B cell (primary cell): ENCODE data around the gene CCDC34. TPM values are rescaled to one million over a fixed set of nuclear protein-coding genes. Genes with fewer than 3 reads are reported as not detected.

Source experiments
- ATAC-seq: fragments of 200-7000 bp; cut with Tn5 transposase; one replicate; pipeline ENCODE4 v1.10.0; 2021; ENCODE audit warnings: low read depth, mild to moderate bottlenecking, moderate number of reproducible peaks, moderate library complexity
- CTCF ChIA-PET: fragments of 350-600 bp; sonication (Branson Sonifier 250); formaldehyde crosslinking; loops from one replicate; lab custom pipeline; 2021; ENCODE audit warnings: antibody characterized with exemption, inconsistent platforms; lab: Charles Lee
- POLR2A ChIA-PET: fragments of 350-600 bp; sonication (Branson Sonifier 250); formaldehyde crosslinking; loops from one replicate; lab custom pipeline; 2021; ENCODE audit warnings: antibody characterized with exemption; lab: Charles Lee
- DNase-seq: peaks from one replicate; pipeline ENCODE4 v3.0.0; 2013
- H2AFZ ChIP-seq: 2 replicates; pipeline ENCODE4 v1.6.1; 2012; ENCODE audit warnings: mild to moderate bottlenecking, low read depth, low read length; ENCODE audit not compliant: insufficient read depth, poor library complexity, severe bottlenecking
- H3K27ac ChIP-seq, 2 donors: 1 replicate in 1 of 2; 2 replicates in 1 of 2; pipeline ENCODE4 v1.5.1; 2012 to 2013; ENCODE audit warnings: low read length in 2 of 2, mild to moderate bottlenecking in 2 of 2, moderate library complexity in 1 of 2
- H3K27me3 ChIP-seq, 4 experiments: fragments of 200-600 bp in 1 of 4; sonication (generic) in 1 of 4; replicated peaks in 1 of 4; 1 replicate in 2 of 4; 2 replicates in 2 of 4; pipeline versions ENCODE4 v1.6.1 to v1.7.0; 2013 to 2016; ENCODE audit warnings: low read length in 3 of 4, mild to moderate bottlenecking in 2 of 4, mixed read lengths in 1 of 4, moderate library complexity in 1 of 4; ENCODE audit not compliant: insufficient read depth in 4 of 4, control insufficient read depth in 3 of 4; ENCODE audit errors: control extremely low read depth in 1 of 4
- H3K36me3 ChIP-seq, 2 experiments: replicated peaks in 1 of 2; 1 replicate in 1 of 2; 2 replicates in 1 of 2; pipeline versions ENCODE4 v1.6.1 to v1.7.1; 2013; ENCODE audit warnings: low read length in 1 of 2; ENCODE audit not compliant: insufficient read depth in 2 of 2, control insufficient read depth in 1 of 2; ENCODE audit errors: control extremely low read depth in 1 of 2, extremely low read depth in 1 of 2
- H3K4me1 ChIP-seq, 2 donors: fragments of 200-600 bp in 1 of 2; sonication (generic) in 1 of 2; 1 replicate in 1 of 2; 2 replicates in 1 of 2; pipeline versions ENCODE4 v1.5.1 to v1.6.1; 2013 to 2017; ENCODE audit warnings: low read length in 2 of 2; ENCODE audit not compliant: control insufficient read depth in 2 of 2, insufficient read depth in 2 of 2
- H3K4me2 ChIP-seq: replicated peaks from 2 replicates; pipeline ENCODE3; 2012; ENCODE audit warnings: mild to moderate bottlenecking, low read depth, low read length; ENCODE audit not compliant: poor library complexity, severe bottlenecking
- H3K4me3 ChIP-seq, 5 experiments: fragments of 200-600 bp in 1 of 5; sonication (generic) in 1 of 5; 1 replicate in 3 of 5; 2 replicates in 2 of 5; pipeline versions ENCODE4 v1.5.1 to v1.7.0; 2011 to 2016; ENCODE audit warnings: low read length in 4 of 5, mild to moderate bottlenecking in 4 of 5, low read depth in 2 of 5, control low read depth in 1 of 5, moderate library complexity in 1 of 5; ENCODE audit not compliant: insufficient read depth in 1 of 5; ENCODE audit errors: control extremely low read depth in 1 of 5, extremely low read depth in 1 of 5
- H3K79me2 ChIP-seq: fragments of 200-600 bp; sonication (generic); one replicate; pipeline ENCODE4 v1.6.0; 2016; ENCODE audit warnings: low read length; ENCODE audit not compliant: control insufficient read depth, insufficient read depth
- H3K9ac ChIP-seq: fragments of 200-600 bp; sonication (generic); 2 replicates; pipeline ENCODE4 v1.6.1; 2017; ENCODE audit warnings: mild to moderate bottlenecking, low read length, moderate library complexity
- H3K9me3 ChIP-seq, 3 donors: one replicate each; pipeline versions ENCODE4 v1.6.1 to v1.7.1; 2013; ENCODE audit warnings: low read length in 2 of 3; ENCODE audit not compliant: control insufficient read depth in 2 of 3, insufficient read depth in 1 of 3; ENCODE audit errors: control extremely low read depth in 1 of 3
- H4K20me1 ChIP-seq: 2 replicates; pipeline ENCODE4 v1.6.0; 2012; ENCODE audit warnings: mild to moderate bottlenecking, low read length; ENCODE audit not compliant: insufficient read depth, control insufficient read depth, poor library complexity, severe bottlenecking
- H3K27ac Mint-ChIP-seq: one replicate; pipeline ENCODE4 v1.8.0; 2021; ENCODE audit warnings: mixed read lengths
- H3K27me3 Mint-ChIP-seq: one replicate; pipeline ENCODE4 v1.8.0; 2021; ENCODE audit warnings: mixed read lengths
- H3K4me1 Mint-ChIP-seq: one replicate; pipeline ENCODE4 v1.8.0; 2021; ENCODE audit warnings: mixed read lengths
- H3K4me3 Mint-ChIP-seq: one replicate; pipeline ENCODE4 v1.8.0; 2021; ENCODE audit warnings: mixed read lengths
- H3K9me3 Mint-ChIP-seq: one replicate; pipeline ENCODE4 v1.8.0; 2022; ENCODE audit warnings: mixed read lengths; ENCODE audit not compliant: insufficient read depth
- EZH2 ChIP-seq: IDR thresholded peaks from 2 replicates; pipeline ENCODE4 v1.6.1; 2012; ENCODE audit warnings: borderline replicate concordance, low read depth, mild to moderate bottlenecking, moderate library complexity, low read length; ENCODE audit not compliant: insufficient read depth, poor library complexity, severe bottlenecking
- WGBS: methylation state at CpG from one replicate; pipeline ENCODE4 v1.1.5; 2013; ENCODE audit warnings: missing lambda C conversion rate; ENCODE audit not compliant: insufficient coverage; 5-methylcytosine and 5-hydroxymethylcytosine counted together
- intact Hi-C: fragments of 100-400 bp; cut with micrococcal nuclease; formaldehyde crosslinking; loops from one replicate; pipeline ENCODE4 v1.10.0; 2022
- polyA plus RNA-seq: library from polyadenylated mRNA; depleted of rRNA; stranded (reverse); fragments of >200 nt; gene quantifications from 2 replicates; pipeline ENCODE4 v1.2.3, GENCODE V29; 2012
- total RNA-seq, 2 donors: library from RNA; stranded (reverse); fragments of 120-200 nt in 1 of 2; gene quantifications; 1 replicate in 1 of 2; 2 replicates in 1 of 2; pipeline versions ENCODE4 v1.2.3 to v1.2.4, GENCODE V29; 2013 to 2022
- TF ChIP-seq, protein P1 (sequence below): fragments of 200-600 bp; IDR thresholded peaks from one replicate; pipeline ENCODE4 v1.8.0; 2022; ENCODE audit warnings: antibody characterized with exemption, mild to moderate bottlenecking

CCDC34 gene
- total and polyA plus RNA-seq, 2 donors (not counting 1 experiment from before 2014, with no cell fraction given) = 0.94 to 4.1 TPM

DNA sequence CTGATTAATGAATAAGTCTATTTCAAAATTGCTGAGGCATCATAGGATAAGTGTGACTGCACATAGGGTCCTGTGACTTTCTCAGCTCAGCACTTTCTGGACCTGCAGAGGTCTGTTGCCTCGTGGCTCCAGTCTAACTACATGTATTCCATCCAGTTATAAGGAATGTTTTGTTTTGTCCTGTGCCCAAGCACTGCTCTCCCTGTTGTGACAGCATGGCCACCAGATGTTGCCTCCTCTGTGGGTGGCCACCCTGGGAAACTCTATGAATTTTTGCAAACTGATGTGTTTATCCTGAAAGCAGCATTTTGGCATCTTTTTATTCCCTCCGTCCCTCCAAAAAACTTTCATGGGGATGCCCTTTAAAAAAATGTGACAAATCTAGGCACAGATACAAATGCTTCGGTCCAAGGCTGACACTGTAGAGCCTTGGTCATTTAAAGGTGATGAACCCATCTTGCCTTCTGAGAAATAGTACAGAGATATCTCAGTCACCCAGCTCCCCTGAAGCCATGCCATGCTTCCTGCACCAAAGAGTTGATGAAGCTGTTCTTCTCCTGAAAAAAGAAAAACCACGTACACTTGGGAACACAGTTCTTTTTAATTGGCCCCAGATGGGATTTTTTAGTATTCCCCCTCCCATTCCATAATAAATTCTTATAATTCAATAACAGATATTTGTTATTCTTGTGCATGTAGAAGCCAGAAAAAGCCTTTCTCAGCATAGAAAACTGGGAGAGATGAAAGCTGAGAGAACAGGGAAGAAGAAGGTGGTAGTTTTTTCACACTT is 72.6 kb downstream of the CCDC34 start:
- H3K36me3 ChIP-seq = no peaks in the 10 kb centered on the region
- H3K9me3 ChIP-seq = peaks cover 1 to 17% (median 15%) of the 10 kb centered on the region in 3 donors
- H3K79me2 ChIP-seq = no peaks in the 10 kb centered on the region
- ATAC-seq (no peak), DNase-seq (no peak)
- CTCF ChIA-PET = interaction anchor here (0.6 kb wide), 1 partner anchor 23 kb away, joined by 3 read pairs; no protein-coding TSS in a partner anchor
- intact Hi-C loops = no loop called here
- no peaks in the 10 kb centered on the region for H4K20me1 ChIP-seq
- Mint-ChIP-seq H3K9me3 (peaks cover 19% of the 10 kb centered on the region), H3K27ac (no peak overlapping the region), H3K27me3 (peaks cover 6% of the 10 kb centered on the region), H3K4me3 (no peak overlapping the region), H3K4me1 (no peaks in the 10 kb centered on the region)
- no peaks in the 10 kb centered on the region for H3K4me1 ChIP-seq
- H3K27ac ChIP-seq = no peak overlapping the region
- H3K9ac ChIP-seq = no peak overlapping the region
- no peaks in the 10 kb centered on the region for H3K27me3 ChIP-seq
- H3K4me2 ChIP-seq = no peak overlapping the region
- no peak overlapping the region for H2AFZ ChIP-seq
- no peak overlapping the region for H3K4me3 ChIP-seq
- WGBS = 94% methylated on average over 2 of the region's 4 CpGs
- TF ChIP-seq, protein P1, sequence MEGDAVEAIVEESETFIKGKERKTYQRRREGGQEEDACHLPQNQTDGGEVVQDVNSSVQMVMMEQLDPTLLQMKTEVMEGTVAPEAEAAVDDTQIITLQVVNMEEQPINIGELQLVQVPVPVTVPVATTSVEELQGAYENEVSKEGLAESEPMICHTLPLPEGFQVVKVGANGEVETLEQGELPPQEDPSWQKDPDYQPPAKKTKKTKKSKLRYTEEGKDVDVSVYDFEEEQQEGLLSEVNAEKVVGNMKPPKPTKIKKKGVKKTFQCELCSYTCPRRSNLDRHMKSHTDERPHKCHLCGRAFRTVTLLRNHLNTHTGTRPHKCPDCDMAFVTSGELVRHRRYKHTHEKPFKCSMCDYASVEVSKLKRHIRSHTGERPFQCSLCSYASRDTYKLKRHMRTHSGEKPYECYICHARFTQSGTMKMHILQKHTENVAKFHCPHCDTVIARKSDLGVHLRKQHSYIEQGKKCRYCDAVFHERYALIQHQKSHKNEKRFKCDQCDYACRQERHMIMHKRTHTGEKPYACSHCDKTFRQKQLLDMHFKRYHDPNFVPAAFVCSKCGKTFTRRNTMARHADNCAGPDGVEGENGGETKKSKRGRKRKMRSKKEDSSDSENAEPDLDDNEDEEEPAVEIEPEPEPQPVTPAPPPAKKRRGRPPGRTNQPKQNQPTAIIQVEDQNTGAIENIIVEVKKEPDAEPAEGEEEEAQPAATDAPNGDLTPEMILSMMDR = no peak
- TF ChIP-seq EZH2 = no peak
- POLR2A ChIA-PET = no interaction called here

Other genes starting within 250 kb of the CCDC34 start
- 3.3 TPM in 2 replicates for gene LGR4, start 109.6 kb upstream of the CCDC34 start, total RNA-seq
- gene LGR4, start 109.6 kb upstream of the CCDC34 start, polyA plus RNA-seq = 0.92 and 1.9 TPM in 2 replicates
- 24.2 TPM in 2 replicates for gene LIN7C, start 143.6 kb upstream of the CCDC34 start, total RNA-seq
- 6.2 and 12.2 TPM in 2 replicates for gene LIN7C, start 143.6 kb upstream of the CCDC34 start, polyA plus RNA-seq